Right atrium auricular region (tissue), 2 donors: ENCODE results near the gene GSK3B. TPM values are rescaled to one million over a fixed set of nuclear protein-coding genes. Genes with fewer than 3 reads are reported as not detected.

ENCODE experiments used
- DNase-seq: peaks from one replicate; pipeline ENCODE4 v3.0.0-alpha.2; 2019; ENCODE audit warnings: low spot score
- H3K27ac ChIP-seq, 2 donors: fragments of 200-600 bp; sonication (generic); 1 replicate in 1 of 2; 2 replicates in 1 of 2; pipeline ENCODE4 v1.5.1; 2016 to 2019
- H3K27me3 ChIP-seq, 2 donors: fragments of 200-600 bp; sonication (generic); one replicate each; pipeline versions ENCODE4 v1.5.1 to v1.6.0; 2017 to 2019
- H3K36me3 ChIP-seq: fragments of 200-600 bp; sonication (generic); one replicate; pipeline ENCODE4 v1.5.1; 2016
- H3K4me1 ChIP-seq, 2 donors: fragments of 200-600 bp; sonication (generic); one replicate each; pipeline versions ENCODE4 v1.5.1 to v1.6.0; 2017 to 2019
- H3K4me3 ChIP-seq, 2 donors: fragments of 200-600 bp; sonication (generic); 1 replicate in 1 of 2; 2 replicates in 1 of 2; pipeline ENCODE4 v1.5.1; 2017 to 2019; ENCODE audit warnings: mild to moderate bottlenecking in 1 of 2, moderate library complexity in 1 of 2
- H3K9me3 ChIP-seq, 2 donors: fragments of 200-600 bp; sonication (generic); one replicate each; pipeline ENCODE4 v1.5.1; 2019
- total RNA-seq, 2 donors: library from RNA; depleted of rRNA; stranded (reverse); fragments of >200 nt; gene quantifications; one replicate each; pipeline ENCODE4 v1.1.0, GENCODE V29; 2016
- TF ChIP-seq, protein P1 (sequence below), 2 donors: fragments of 200-600 bp; sonication (generic); IDR thresholded peaks; one replicate each; pipeline ENCODE4 v1.5.1; 2019; ENCODE audit warnings: antibody characterized with exemption in 2 of 2

Gene GSK3B
- total RNA-seq, 2 donors from 2014 or later, result 31.3 to 42.0 TPM

DNA sequence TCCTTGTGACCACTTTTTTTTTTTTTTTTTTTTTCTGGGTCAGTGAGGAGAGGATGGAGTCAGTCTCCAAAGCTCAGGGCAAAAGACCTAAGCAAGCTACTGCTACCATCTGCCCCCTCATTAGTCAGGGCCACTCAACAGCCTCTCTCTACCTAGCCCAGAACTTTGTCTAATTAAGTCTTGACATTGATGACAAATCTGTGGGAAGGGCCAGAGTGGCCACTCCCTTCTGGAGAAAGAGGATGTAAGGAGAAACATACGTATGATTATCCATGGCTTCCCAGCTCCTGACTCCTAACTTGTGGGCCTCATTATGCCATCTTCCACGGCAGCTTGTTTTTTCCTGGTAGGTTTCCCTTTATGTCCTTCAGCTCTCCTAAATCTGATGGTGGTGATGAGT, 274.4 kb downstream of the GSK3B start:
- H3K9me3 ChIP-seq, result no peaks in the 10 kb centered on the region
- H3K27me3 ChIP-seq, result no peaks in the 10 kb centered on the region
- no peak for DNase-seq
- H3K4me1 ChIP-seq, result no peaks in the 10 kb centered on the region
- TF ChIP-seq, protein P1, sequence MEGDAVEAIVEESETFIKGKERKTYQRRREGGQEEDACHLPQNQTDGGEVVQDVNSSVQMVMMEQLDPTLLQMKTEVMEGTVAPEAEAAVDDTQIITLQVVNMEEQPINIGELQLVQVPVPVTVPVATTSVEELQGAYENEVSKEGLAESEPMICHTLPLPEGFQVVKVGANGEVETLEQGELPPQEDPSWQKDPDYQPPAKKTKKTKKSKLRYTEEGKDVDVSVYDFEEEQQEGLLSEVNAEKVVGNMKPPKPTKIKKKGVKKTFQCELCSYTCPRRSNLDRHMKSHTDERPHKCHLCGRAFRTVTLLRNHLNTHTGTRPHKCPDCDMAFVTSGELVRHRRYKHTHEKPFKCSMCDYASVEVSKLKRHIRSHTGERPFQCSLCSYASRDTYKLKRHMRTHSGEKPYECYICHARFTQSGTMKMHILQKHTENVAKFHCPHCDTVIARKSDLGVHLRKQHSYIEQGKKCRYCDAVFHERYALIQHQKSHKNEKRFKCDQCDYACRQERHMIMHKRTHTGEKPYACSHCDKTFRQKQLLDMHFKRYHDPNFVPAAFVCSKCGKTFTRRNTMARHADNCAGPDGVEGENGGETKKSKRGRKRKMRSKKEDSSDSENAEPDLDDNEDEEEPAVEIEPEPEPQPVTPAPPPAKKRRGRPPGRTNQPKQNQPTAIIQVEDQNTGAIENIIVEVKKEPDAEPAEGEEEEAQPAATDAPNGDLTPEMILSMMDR (IDR thresholded peaks at IDR 0.05), result no peak
- no peak overlapping the region for H3K27ac ChIP-seq
- H3K4me3 ChIP-seq, result no peak overlapping the region
- no peaks in the 10 kb centered on the region for H3K36me3 ChIP-seq

DNA sequence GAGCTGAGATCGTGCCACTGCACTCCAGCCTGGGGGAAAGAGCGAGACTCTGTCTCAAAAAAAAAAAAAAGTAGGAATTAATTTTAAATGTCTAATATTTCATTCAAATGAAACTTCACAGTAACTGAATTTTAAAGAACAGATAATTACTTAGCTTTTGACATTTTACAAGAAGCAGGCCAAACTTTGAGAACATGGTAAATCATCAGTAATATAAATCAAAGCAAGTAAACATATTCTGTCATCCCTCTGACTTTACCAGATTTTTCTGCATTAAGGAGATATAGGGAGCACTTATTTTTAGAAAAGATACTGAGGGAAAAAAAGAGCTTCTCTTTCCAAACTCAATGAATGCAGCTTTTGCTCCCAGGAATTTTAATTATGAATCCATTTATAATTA, 275.3 kb downstream of the GSK3B start:
- Histone ChIP-seq H3K27ac (no peak overlapping the region), H3K4me3 (no peak overlapping the region), H3K36me3 (no peaks in the 10 kb centered on the region), H3K9me3 (no peaks in the 10 kb centered on the region), H3K4me1 (no peaks in the 10 kb centered on the region), H3K27me3 (no peaks in the 10 kb centered on the region)
- TF ChIP-seq, protein P1 (IDR thresholded peaks at IDR 0.05), result no peak
- DNase-seq, result no peak

DNA sequence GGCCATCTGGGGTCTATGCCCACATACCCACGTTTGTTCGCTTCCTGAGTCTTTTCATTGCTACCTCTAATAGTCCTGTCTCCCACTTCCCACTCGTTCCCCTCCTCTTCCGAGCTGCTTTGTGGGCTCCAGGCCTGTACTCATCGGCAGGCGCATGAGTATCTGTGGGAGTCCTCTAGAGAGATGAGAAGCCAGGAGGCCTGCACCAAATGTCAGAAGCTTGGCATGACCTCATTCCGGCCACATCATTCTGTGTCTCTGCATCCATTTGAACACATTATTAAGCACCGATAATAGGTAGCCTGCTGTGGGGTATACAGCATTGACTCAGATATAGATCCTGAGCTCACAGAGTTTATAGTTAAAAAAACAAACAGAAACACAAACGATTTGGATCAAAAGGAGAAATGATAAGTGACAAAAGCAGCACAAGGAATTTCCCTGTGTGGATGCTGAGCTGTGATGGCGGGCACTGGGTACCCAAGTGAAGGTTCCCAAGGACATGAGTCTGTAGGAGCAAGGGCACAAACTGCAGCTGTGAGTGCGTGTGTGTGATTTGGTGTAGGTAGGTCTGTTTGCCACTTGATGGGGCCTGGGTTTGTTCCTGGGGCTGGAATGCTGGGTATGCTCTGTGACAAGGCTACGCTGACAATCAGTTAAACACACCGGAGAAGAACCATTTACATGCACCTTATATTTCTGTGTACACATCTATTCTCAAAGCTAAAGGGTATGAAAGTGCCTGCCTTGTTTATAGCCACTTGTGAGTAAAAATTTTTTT, 276.5 kb downstream of the GSK3B start:
- Histone ChIP-seq H3K4me1 (no peaks in the 10 kb centered on the region), H3K36me3 (no peaks in the 10 kb centered on the region), H3K27me3 (no peaks in the 10 kb centered on the region), H3K9me3 (no peaks in the 10 kb centered on the region), H3K27ac (no peak overlapping the region), H3K4me3 (no peak overlapping the region)
- DNase-seq, result no peak
- TF ChIP-seq, protein P1 (IDR thresholded peaks at IDR 0.05), result no peak

DNA sequence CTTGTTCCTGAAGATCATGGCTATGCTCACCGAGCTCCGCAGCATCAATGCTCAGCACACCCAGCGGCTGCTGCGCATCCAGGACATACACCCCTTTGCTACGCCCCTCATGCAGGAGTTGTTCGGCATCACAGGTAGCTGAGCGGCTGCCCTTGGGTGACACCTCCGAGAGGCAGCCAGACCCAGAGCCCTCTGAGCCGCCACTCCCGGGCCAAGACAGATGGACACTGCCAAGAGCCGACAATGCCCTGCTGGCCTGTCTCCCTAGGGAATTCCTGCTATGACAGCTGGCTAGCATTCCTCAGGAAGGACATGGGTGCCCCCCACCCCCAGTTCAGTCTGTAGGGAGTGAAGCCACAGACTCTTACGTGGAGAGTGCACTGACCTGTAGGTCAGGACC, 277.2 kb downstream of the GSK3B start:
- Histone ChIP-seq H3K27ac (no peak overlapping the region), H3K4me3 (no peak overlapping the region), H3K4me1 (no peaks in the 10 kb centered on the region), H3K36me3 (no peaks in the 10 kb centered on the region), H3K27me3 (no peaks in the 10 kb centered on the region), H3K9me3 (no peaks in the 10 kb centered on the region)
- no peak for DNase-seq
- TF ChIP-seq, protein P1 (IDR thresholded peaks at IDR 0.05), result no peak

DNA sequence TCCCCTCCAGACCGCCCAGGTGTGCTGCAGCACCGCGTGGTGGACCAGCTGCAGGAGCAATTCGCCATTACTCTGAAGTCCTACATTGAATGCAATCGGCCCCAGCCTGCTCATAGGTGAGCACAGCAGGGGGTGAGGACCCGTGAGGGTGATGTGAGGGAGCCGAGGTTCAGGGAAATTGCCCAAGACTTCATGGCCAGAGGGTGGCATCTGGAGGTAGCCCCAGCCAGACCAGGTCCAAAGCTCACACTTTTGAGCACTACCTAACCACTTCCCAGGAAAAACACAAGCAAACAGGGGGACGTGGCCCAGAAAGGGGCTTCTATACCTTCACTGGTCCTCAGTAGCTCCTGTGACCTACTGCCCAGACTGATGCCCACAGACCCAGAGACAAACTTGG, 278.5 kb downstream of the GSK3B start:
- no peaks in the 10 kb centered on the region for H3K9me3 ChIP-seq
- no peaks in the 10 kb centered on the region for H3K36me3 ChIP-seq
- no peak overlapping the region for H3K27ac ChIP-seq
- H3K4me1 ChIP-seq, result no peaks in the 10 kb centered on the region
- no peak overlapping the region for H3K4me3 ChIP-seq
- DNase-seq, result no peak
- no peaks in the 10 kb centered on the region for H3K27me3 ChIP-seq
- TF ChIP-seq, protein P1 (IDR thresholded peaks at IDR 0.05), result no peak
